Measurements from ENCODE around the gene SDHAF1. TPM values are rescaled to one million over a fixed set of nuclear protein-coding genes. Genes with fewer than 3 reads are reported as not detected.
"Not testable (repeated sequence)": the region's sequence is repeated elsewhere in the genome, so short reads cannot be mapped to it uniquely, and the experiment has no call there.

Gene SDHAF1
- total RNA-seq, 1 donor from 2014 or later = 4.6 TPM

DNA sequence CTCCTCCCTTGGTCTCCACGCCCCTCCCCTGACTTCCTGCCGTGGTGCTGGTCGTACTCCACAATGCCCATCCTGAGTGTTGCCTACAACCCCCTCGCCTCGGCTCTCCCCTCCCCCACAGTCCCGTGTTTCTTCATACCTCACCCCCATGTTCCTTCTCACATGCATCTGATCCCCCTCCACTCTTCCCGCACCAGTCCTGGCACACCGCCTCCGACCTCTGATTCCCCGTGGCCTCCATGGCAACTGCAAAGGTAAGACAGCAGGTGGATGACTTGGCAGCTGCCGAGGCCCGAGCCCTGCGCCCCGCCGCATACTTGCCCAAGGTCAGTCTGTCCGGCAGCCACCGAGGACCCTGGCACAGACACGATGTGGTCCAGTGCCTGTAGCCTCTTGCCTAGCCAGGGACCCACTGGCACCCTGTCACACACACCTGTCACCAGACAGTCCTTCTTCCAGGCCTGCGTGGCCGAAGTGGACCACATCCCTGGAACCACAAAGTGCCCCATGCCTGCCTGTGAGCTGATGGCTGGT lies 16.1 kb upstream of the SDHAF1 start:
- H3K27ac Mint-ChIP-seq = no peak overlapping the region
- Histone ChIP-seq H2AFZ (replicated peaks) (no peak overlapping the region), H3K79me2 (ENCODE audit: low read depth) (no peaks in the 10 kb centered on the region), H3K9ac (no peak overlapping the region), H3K36me3 (no peaks in the 10 kb centered on the region), H4K20me1 (ENCODE audit: low read depth) (peaks cover 9% of the 10 kb centered on the region), H3K27me3 (peaks cover 36% of the 10 kb centered on the region), H3K4me3 (no peak overlapping the region), H3K9me3 (ENCODE audit: low read depth) (no peaks in the 10 kb centered on the region), H3F3A (ENCODE audit: low read depth) (no peaks in the 10 kb centered on the region), H3K4me2 (no peak overlapping the region), H3K4me1 (no peaks in the 10 kb centered on the region), H3K27ac (no peak overlapping the region)
- TF ChIP-seq EZH2phosphoT487 (IDR thresholded peaks at IDR 0.05) = no peak
- no peak for TF ChIP-seq EZH2 (IDR thresholded peaks at IDR 0.05)
- TF ChIP-seq, protein P1, sequence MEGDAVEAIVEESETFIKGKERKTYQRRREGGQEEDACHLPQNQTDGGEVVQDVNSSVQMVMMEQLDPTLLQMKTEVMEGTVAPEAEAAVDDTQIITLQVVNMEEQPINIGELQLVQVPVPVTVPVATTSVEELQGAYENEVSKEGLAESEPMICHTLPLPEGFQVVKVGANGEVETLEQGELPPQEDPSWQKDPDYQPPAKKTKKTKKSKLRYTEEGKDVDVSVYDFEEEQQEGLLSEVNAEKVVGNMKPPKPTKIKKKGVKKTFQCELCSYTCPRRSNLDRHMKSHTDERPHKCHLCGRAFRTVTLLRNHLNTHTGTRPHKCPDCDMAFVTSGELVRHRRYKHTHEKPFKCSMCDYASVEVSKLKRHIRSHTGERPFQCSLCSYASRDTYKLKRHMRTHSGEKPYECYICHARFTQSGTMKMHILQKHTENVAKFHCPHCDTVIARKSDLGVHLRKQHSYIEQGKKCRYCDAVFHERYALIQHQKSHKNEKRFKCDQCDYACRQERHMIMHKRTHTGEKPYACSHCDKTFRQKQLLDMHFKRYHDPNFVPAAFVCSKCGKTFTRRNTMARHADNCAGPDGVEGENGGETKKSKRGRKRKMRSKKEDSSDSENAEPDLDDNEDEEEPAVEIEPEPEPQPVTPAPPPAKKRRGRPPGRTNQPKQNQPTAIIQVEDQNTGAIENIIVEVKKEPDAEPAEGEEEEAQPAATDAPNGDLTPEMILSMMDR (IDR thresholded peaks at IDR 0.05) = no peak
- no peaks in the 10 kb centered on the region for H3K36me3 Mint-ChIP-seq
- no peaks in the 10 kb centered on the region for H3K4me1 Mint-ChIP-seq
- no peak for DNase-seq (ENCODE audit: low spot score)
- no peaks in the 10 kb centered on the region for H3K9me3 Mint-ChIP-seq
- no peak overlapping the region for H3K4me3 Mint-ChIP-seq
- peaks cover 23% of the 10 kb centered on the region for H3K27me3 Mint-ChIP-seq (ENCODE audit: insufficient read depth, low read depth)

DNA sequence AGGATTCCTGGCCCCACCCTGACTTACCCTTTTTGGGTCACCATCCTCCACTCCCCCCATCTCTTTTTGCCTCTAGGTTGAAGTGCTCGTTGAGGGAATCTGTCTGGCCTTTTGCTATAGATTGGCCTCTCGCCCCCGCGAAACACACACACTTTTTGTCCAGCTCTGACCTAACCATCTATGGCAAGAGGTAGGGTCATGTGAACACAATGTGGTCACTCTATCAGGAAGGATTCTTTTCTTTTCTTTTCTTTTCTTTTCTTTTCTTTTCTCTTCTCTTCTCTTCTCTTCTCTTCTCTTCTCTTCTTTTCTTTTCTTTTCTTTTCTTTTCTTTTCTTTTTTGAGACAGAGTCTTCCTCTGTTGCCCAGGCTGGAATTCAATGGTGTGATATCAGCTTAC lies 14.0 kb upstream of the SDHAF1 start:
- not testable (repeated sequence) for H3K36me3 ChIP-seq; H3K4me3 ChIP-seq; H3K27ac Mint-ChIP-seq; H4K20me1 ChIP-seq (ENCODE audit: low read depth); H3K9me3 ChIP-seq (ENCODE audit: low read depth); H3K36me3 Mint-ChIP-seq; H3K9ac ChIP-seq; H3K4me1 ChIP-seq; H2AFZ ChIP-seq (replicated peaks); H3K79me2 ChIP-seq (ENCODE audit: low read depth); H3K4me2 ChIP-seq; DNase-seq (ENCODE audit: low spot score); H3F3A ChIP-seq (ENCODE audit: low read depth); H3K4me1 Mint-ChIP-seq; H3K27ac ChIP-seq; H3K9me3 Mint-ChIP-seq
- H3K27me3 Mint-ChIP-seq (ENCODE audit: insufficient read depth, low read depth) = peaks cover 37% of the 10 kb centered on the region
- H3K27me3 ChIP-seq = peaks cover 52% of the 10 kb centered on the region
- H3K4me3 Mint-ChIP-seq = peak overlapping the region; percentile 42

DNA sequence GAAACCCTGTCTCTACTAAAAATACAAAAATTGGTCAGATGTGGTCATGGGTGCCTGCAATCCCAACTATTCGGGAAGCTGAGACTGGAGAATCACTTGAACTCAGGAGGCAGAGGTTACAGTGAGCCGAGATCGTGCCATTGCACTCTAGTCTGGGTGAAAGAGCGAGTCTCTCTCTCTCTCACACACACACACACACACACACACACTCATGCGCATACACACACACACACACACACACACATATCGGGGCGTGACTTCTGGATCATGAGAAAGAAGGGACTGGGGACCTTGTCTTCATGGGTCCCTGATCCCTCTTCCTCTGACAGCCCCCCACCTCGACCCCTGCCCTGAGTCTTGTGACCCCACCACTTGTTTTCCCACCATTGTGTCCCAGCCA lies 11.8 kb upstream of the SDHAF1 start:
- Mint-ChIP-seq H3K27ac (no peak overlapping the region), H3K4me3 (no peak overlapping the region), H3K9me3 (no peaks in the 10 kb centered on the region), H3K4me1 (peaks cover 3% of the 10 kb centered on the region), H3K27me3 (ENCODE audit: insufficient read depth, low read depth) (peaks cover 43% of the 10 kb centered on the region), H3K36me3 (no peaks in the 10 kb centered on the region)
- Histone ChIP-seq H2AFZ (replicated peaks) (no peak overlapping the region), H3K36me3 (no peaks in the 10 kb centered on the region), H3K27ac (no peak overlapping the region), H3K4me1 (no peaks in the 10 kb centered on the region), H3K27me3 (peaks cover 74% of the 10 kb centered on the region), H3K79me2 (ENCODE audit: low read depth) (no peaks in the 10 kb centered on the region), H4K20me1 (ENCODE audit: low read depth) (no peaks in the 10 kb centered on the region), H3F3A (ENCODE audit: low read depth) (peaks cover 18% of the 10 kb centered on the region), H3K9ac (no peak overlapping the region), H3K4me2 (no peak overlapping the region), H3K4me3 (no peak overlapping the region), H3K9me3 (ENCODE audit: low read depth) (no peaks in the 10 kb centered on the region)
- TF ChIP-seq EZH2phosphoT487 (IDR thresholded peaks at IDR 0.05) = no peak
- no peak for TF ChIP-seq EZH2 (IDR thresholded peaks at IDR 0.05)
- TF ChIP-seq, protein P1 (IDR thresholded peaks at IDR 0.05) = no peak
- no peak for DNase-seq (ENCODE audit: low spot score)

DNA sequence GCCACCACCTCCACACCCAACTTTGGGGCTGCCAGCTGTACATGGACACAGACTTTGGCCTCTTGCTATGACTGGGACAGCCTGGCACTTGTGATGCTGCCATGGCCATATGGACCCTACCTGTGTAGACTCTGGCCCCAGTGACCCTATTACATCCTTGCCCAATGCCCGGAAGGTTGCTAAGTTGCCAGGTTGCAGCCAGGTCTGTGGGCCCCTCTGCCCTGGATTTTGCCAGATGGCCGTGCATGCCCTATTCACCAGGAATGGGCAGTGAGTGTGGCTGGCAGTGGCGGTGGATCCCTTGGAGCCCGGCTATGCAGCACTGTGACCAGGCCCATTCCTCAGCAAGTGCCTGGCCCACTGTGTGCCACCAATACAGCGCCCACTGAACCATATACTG lies 8.9 kb upstream of the SDHAF1 start:
- peaks cover 3% of the 10 kb centered on the region for H3K4me1 Mint-ChIP-seq
- H3K27ac Mint-ChIP-seq = no peak overlapping the region
- H3K4me3 Mint-ChIP-seq = peak overlapping the region; percentile 8
- no peak for TF ChIP-seq EZH2 (IDR thresholded peaks at IDR 0.05)
- TF ChIP-seq, protein P1 (IDR thresholded peaks at IDR 0.05) = no peak
- TF ChIP-seq EZH2phosphoT487 (IDR thresholded peaks at IDR 0.05) = no peak
- Histone ChIP-seq H3K79me2 (ENCODE audit: low read depth) (no peaks in the 10 kb centered on the region), H2AFZ (replicated peaks) (no peak overlapping the region), H3K36me3 (no peaks in the 10 kb centered on the region), H3K4me1 (no peaks in the 10 kb centered on the region), H3K9ac (no peak overlapping the region), H3K9me3 (ENCODE audit: low read depth) (no peaks in the 10 kb centered on the region), H4K20me1 (ENCODE audit: low read depth) (no peaks in the 10 kb centered on the region), H3F3A (ENCODE audit: low read depth) (peaks cover 18% of the 10 kb centered on the region), H3K27ac (no peak overlapping the region), H3K4me2 (no peak overlapping the region), H3K4me3 (no peak overlapping the region), H3K27me3 (peaks cover 82% of the 10 kb centered on the region)
- H3K27me3 Mint-ChIP-seq (ENCODE audit: insufficient read depth, low read depth) = peaks cover 35% of the 10 kb centered on the region
- no peak for DNase-seq (ENCODE audit: low spot score)
- peaks cover 3% of the 10 kb centered on the region for H3K9me3 Mint-ChIP-seq
- H3K36me3 Mint-ChIP-seq = no peaks in the 10 kb centered on the region

Measured in neural progenitor cell (in vitro differentiated cells).